ENCODE results near the gene PCYT2. TPM values are rescaled to one million over a fixed set of nuclear protein-coding genes. Genes with fewer than 3 reads are reported as not detected.

The PCYT2 gene
- total and polyA plus RNA-seq, 2 donors (not counting 3 experiments of a cell fraction or from before 2014, with no cell fraction given), result 52.0 to 57.1 TPM

DNA sequence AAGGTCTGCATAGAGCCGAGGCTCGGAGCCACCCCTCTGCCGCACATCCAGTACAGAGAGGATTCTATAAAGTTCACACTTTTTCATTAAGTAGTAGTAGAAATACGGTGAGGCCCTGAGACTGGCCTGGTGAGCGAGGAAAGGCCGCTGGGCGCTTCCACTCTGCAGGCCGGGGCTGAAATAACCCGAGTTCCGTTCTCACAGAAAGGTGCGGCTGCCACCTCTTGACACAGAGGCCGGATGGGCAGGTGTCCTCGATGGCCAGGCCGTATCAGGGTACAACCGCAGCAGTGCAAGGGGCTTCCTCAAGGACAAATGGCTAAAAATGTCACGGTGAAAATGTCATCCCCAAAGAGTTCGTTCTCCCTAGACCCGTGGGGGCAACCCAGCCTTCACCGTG is 770 bp upstream of the PCYT2 start:
- Histone ChIP-seq H3K9ac (replicated peaks; ENCODE audit: extremely low read depth, insufficient read depth, low read length) (no peak overlapping the region), H3K27ac (ENCODE audit: insufficient read depth, low read depth, low read length) (no peak overlapping the region), H3K27me3 (ENCODE audit: control insufficient read depth in 2 of 2, insufficient read depth in 2 of 2, low read length in 2 of 2) (no peaks in the 10 kb centered on the region), H4K20me1 (replicated peaks; ENCODE audit: control insufficient read depth, extremely low read depth, insufficient read depth, low read length) (no peaks in the 10 kb centered on the region), H2AFZ (ENCODE audit: low read depth, low read length) (no peak overlapping the region), H3K4me3 (replicated peaks in 1 of 3; ENCODE audit: insufficient read depth in 1 of 3, low read depth in 1 of 3, low read length in 3 of 3) (no peak overlapping the region), H3K9me1 (replicated peaks; ENCODE audit: control insufficient read depth, extremely low read depth, insufficient read depth, low read length) (no peaks in the 10 kb centered on the region), H3K4me1 (ENCODE audit: control insufficient read depth, extremely low read depth, insufficient read depth, low read length) (peaks cover 9% of the 10 kb centered on the region), H3K9me3 (replicated peaks; ENCODE audit: control insufficient read depth, insufficient read depth, low read length) (no peaks in the 10 kb centered on the region), H3K36me3 (ENCODE audit: control insufficient read depth in 2 of 2, extremely low read depth in 1 of 2, insufficient read depth in 2 of 2, low read length in 2 of 2) (peaks cover 7 to 24% of the 10 kb centered on the region in 2 experiments), H3K4me2 (ENCODE audit: insufficient read depth, low read length) (no peak overlapping the region), H3K79me2 (ENCODE audit: control insufficient read depth, insufficient read depth, low read length) (peaks cover 3% of the 10 kb centered on the region)
- DNase-seq (ENCODE audit: low read depth, low spot score), result no peak
- CTCF ChIA-PET, result no interaction called here
- dilution Hi-C loops (cut with MboI; ENCODE audit: extremely low pct_ligation_motif_present, low sequenced_read_pairs) (no loop called here), intact Hi-C loops (cut with micrococcal nuclease) (loop anchor here (1.0 to 2.0 kb wide), 3 partner anchors 15 to 41 kb away; partner anchors contain the start of genes ALYREF, ANAPC11, ARHGDIA and MAFG)
- no TSS peak for BruUV-seq (replicated peaks)
- no peak for FAIRE-seq
- TF ChIP-seq, protein P1, sequence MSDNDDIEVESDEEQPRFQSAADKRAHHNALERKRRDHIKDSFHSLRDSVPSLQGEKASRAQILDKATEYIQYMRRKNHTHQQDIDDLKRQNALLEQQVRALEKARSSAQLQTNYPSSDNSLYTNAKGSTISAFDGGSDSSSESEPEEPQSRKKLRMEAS (IDR thresholded peaks at IDR 0.05; ENCODE audit: insufficient read depth, insufficient read length), result no peak
- TF ChIP-seq GATA2 (IDR thresholded peaks at IDR 0.05; ENCODE audit: insufficient read depth, insufficient read length, low read depth, low read length) (no peak), POLR2A (IDR thresholded peaks at IDR 0.05; ENCODE audit: low read depth, low read length) (no peak), JUN (IDR thresholded peaks at IDR 0.05; ENCODE audit: borderline replicate concordance, insufficient read depth, insufficient read length, low read depth) (no peak), POLR2AphosphoS5 (IDR thresholded peaks at IDR 0.05; ENCODE audit: insufficient read depth, low read depth, low read length) (no peak)
- POLR2A ChIA-PET, result no interaction called here

DNA sequence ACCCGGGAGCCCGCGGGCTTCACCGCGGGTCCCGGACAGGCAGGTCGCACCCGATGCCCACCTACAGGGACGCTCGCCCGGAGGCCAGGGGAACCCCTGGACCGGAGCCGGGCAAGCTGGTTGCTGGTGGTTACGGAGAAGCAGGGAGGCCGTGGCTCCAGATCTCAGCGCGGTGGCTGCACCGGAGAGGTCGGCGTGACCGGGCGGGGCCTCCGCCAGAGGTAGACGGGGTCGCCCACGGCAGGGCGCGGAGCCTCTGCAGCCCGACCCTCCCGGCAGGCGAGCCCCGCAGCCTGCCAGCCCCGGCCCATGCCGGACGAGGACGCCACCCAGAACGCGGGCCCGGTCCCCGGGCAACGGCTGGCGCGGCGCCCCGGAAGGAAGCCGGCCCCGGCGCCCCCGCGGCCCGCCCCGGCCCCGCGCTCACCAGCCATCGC is 341 bp downstream of the PCYT2 start:
- Histone ChIP-seq H3K9me1 (replicated peaks; ENCODE audit: control insufficient read depth, extremely low read depth, insufficient read depth, low read length) (no peaks in the 10 kb centered on the region), H3K9ac (replicated peaks; ENCODE audit: extremely low read depth, insufficient read depth, low read length) (peak overlapping the region; percentile 32), H3K79me2 (ENCODE audit: control insufficient read depth, insufficient read depth, low read length) (no peaks in the 10 kb centered on the region), H3K4me2 (ENCODE audit: insufficient read depth, low read length) (peak overlapping the region; percentile 79), H4K20me1 (replicated peaks; ENCODE audit: control insufficient read depth, extremely low read depth, insufficient read depth, low read length) (no peaks in the 10 kb centered on the region), H3K4me1 (ENCODE audit: control insufficient read depth, extremely low read depth, insufficient read depth, low read length) (peaks cover 6% of the 10 kb centered on the region), H2AFZ (ENCODE audit: low read depth, low read length) (peak overlapping the region; percentile 9), H3K27me3 (ENCODE audit: control insufficient read depth in 2 of 2, insufficient read depth in 2 of 2, low read length in 2 of 2) (no peaks in the 10 kb centered on the region), H3K27ac (ENCODE audit: insufficient read depth, low read depth, low read length) (no peak overlapping the region), H3K36me3 (ENCODE audit: control insufficient read depth in 2 of 2, extremely low read depth in 1 of 2, insufficient read depth in 2 of 2, low read length in 2 of 2) (peaks cover 7 to 24% of the 10 kb centered on the region in 2 experiments), H3K4me3 (replicated peaks in 1 of 3; ENCODE audit: insufficient read depth in 1 of 3, low read depth in 1 of 3, low read length in 3 of 3) (peak overlapping the region; percentile 56 to 72 (median 67)), H3K9me3 (replicated peaks; ENCODE audit: control insufficient read depth, insufficient read depth, low read length) (no peaks in the 10 kb centered on the region)
- no peak for FAIRE-seq
- no TSS peak for BruUV-seq (replicated peaks)
- ChIA-PET POLR2A (no interaction called here), CTCF (interaction anchor here (0.8 to 1.0 kb wide), 2 partner anchors 12 to 17 kb away, joined by 5 to 6 read pairs; partner anchors contain the start of gene MAFG)
- DNase-seq (ENCODE audit: low read depth, low spot score), result no peak
- intact Hi-C loops (cut with micrococcal nuclease) (loop anchor here (1.0 to 2.0 kb wide), 3 partner anchors 16 to 40 kb away; partner anchors contain the start of genes ALYREF, ANAPC11, ARHGDIA and MAFG), dilution Hi-C loops (cut with MboI; ENCODE audit: extremely low pct_ligation_motif_present, low sequenced_read_pairs) (no loop called here)
- TF ChIP-seq POLR2AphosphoS5 (IDR thresholded peaks at IDR 0.05; ENCODE audit: insufficient read depth, low read depth, low read length) (no peak), EZH2 (IDR thresholded peaks at IDR 0.05; ENCODE audit: borderline replicate concordance, low read depth, low read length, severe bottlenecking) (no peak), POLR2A (IDR thresholded peaks at IDR 0.05; ENCODE audit: low read depth, low read length) (no peak), GATA2 (IDR thresholded peaks at IDR 0.05; ENCODE audit: insufficient read depth, insufficient read length, low read depth, low read length) (no peak)

Measured in endothelial cell of umbilical vein (primary cell).